ENCODE measurements around the gene ARSJ. TPM values are rescaled to one million over a fixed set of nuclear protein-coding genes. Genes with fewer than 3 reads are reported as not detected.

The ARSJ gene
- total and polyA plus RNA-seq, 2 experiments from 2014 or later: 4.3 to 6.6 TPM

- DNase-seq (ENCODE audit: low spot score) (no peak), ATAC-seq (no peak)
- Histone ChIP-seq H3K9me2 (ENCODE audit: insufficient read depth) (0 out of 2 replicates have a peak, but pooled peaks cover 5% of the 10 kb centered on the region), H3K4me2 (no peak overlapping the region), H3K36me3 (ENCODE audit: insufficient read depth) (no peaks in the 10 kb centered on the region), H2AFZ (no peak overlapping the region), H3F3A (replicated peaks; ENCODE audit: low read depth) (no peaks in the 10 kb centered on the region), H3K4me3 (no peak overlapping the region), H3K4me1 (ENCODE audit: insufficient read depth) (peaks cover 53% of the 10 kb centered on the region), H3K27ac (ENCODE audit: low read depth) (no peak overlapping the region), H3K27me3 (ENCODE audit: insufficient read depth) (no peaks in the 10 kb centered on the region), H4K20me1 (replicated peaks; ENCODE audit: insufficient read depth) (no peaks in the 10 kb centered on the region), H3K79me2 (replicated peaks; ENCODE audit: insufficient read depth) (no peaks in the 10 kb centered on the region)
- Mint-ChIP-seq H3K36me3 (ENCODE audit: low read depth) (peaks cover 6% of the 10 kb centered on the region; the same call in 1 of the 3 replicates), H3K4me3 (no peak overlapping the region), H3K9me3 (no peaks in the 10 kb centered on the region; the same call in 1 of the 3 replicates), H3K4me1 (peaks cover 41% of the 10 kb centered on the region), H3K27ac (no peak overlapping the region), H3K27me3 (ENCODE audit: insufficient read depth, low read depth, poor library complexity) (no peaks in the 10 kb centered on the region)
- TF ChIP-seq REST (IDR thresholded peaks at IDR 0.05; ENCODE audit: unreplicated experiment) (no peak), POLR2AphosphoS5 (IDR thresholded peaks at IDR 0.05; ENCODE audit: low read depth) (no peak), ZNF114 (CRISPR knock-in tag; IDR thresholded peaks at IDR 0.05) (no peak)
Observed at GRCh38 chr4:113874480-113874879, 105.0 kb downstream of the ARSJ start.

- no peaks in the 10 kb centered on the region for H3K79me2 ChIP-seq (replicated peaks; ENCODE audit: insufficient read depth)
- Mint-ChIP-seq H3K4me1 (peaks cover 34% of the 10 kb centered on the region), H3K36me3 (ENCODE audit: low read depth) (peaks cover 6% of the 10 kb centered on the region; the same call in 1 of the 3 replicates), H3K27me3 (ENCODE audit: insufficient read depth, low read depth, poor library complexity) (no peaks in the 10 kb centered on the region), H3K27ac (no peak overlapping the region), H3K4me3 (no peak overlapping the region), H3K9me3 (no peaks in the 10 kb centered on the region; the same call in 1 of the 3 replicates)
- no peak for ATAC-seq
- peaks cover 49% of the 10 kb centered on the region for H3K4me1 ChIP-seq (ENCODE audit: insufficient read depth)
- H2AFZ ChIP-seq: no peak overlapping the region
- no peaks in the 10 kb centered on the region for H3K27me3 ChIP-seq (ENCODE audit: insufficient read depth)
- no peaks in the 10 kb centered on the region for H3K36me3 ChIP-seq (ENCODE audit: insufficient read depth)
- DNase-seq (ENCODE audit: low spot score): no peak
- H3F3A ChIP-seq (replicated peaks; ENCODE audit: low read depth): no peaks in the 10 kb centered on the region
- TF ChIP-seq CTCF (conservative IDR thresholded peaks at IDR 0.05; ENCODE audit: low read depth in 2 of 2) (no peak), ZNF114 (CRISPR knock-in tag; IDR thresholded peaks at IDR 0.05) (no peak), ZNF462 (CRISPR knock-in tag; IDR thresholded peaks at IDR 0.05) (no peak), CREB1 (CRISPR knock-in tag; IDR thresholded peaks at IDR 0.05; ENCODE audit: low read depth) (no peak), POLR2AphosphoS5 (IDR thresholded peaks at IDR 0.05; ENCODE audit: low read depth) (no peak), ZNF331 (CRISPR knock-in tag; IDR thresholded peaks at IDR 0.05; ENCODE audit: low read depth) (no peak)
- H3K27ac ChIP-seq (ENCODE audit: low read depth): no peak overlapping the region
- H3K4me3 ChIP-seq: no peak overlapping the region
- H3K4me2 ChIP-seq: no peak overlapping the region
- H3K9me2 ChIP-seq (ENCODE audit: insufficient read depth): 0 out of 2 replicates have a peak, but pooled peaks cover 5% of the 10 kb centered on the region
- no peaks in the 10 kb centered on the region for H4K20me1 ChIP-seq (replicated peaks; ENCODE audit: insufficient read depth)
Observed at GRCh38 chr4:113873508-113873907, 105.9 kb downstream of the ARSJ start.

Measured in GM23338 (cell line).